Measurements from ENCODE around the gene FMO5.

FMO5 gene

DNA sequence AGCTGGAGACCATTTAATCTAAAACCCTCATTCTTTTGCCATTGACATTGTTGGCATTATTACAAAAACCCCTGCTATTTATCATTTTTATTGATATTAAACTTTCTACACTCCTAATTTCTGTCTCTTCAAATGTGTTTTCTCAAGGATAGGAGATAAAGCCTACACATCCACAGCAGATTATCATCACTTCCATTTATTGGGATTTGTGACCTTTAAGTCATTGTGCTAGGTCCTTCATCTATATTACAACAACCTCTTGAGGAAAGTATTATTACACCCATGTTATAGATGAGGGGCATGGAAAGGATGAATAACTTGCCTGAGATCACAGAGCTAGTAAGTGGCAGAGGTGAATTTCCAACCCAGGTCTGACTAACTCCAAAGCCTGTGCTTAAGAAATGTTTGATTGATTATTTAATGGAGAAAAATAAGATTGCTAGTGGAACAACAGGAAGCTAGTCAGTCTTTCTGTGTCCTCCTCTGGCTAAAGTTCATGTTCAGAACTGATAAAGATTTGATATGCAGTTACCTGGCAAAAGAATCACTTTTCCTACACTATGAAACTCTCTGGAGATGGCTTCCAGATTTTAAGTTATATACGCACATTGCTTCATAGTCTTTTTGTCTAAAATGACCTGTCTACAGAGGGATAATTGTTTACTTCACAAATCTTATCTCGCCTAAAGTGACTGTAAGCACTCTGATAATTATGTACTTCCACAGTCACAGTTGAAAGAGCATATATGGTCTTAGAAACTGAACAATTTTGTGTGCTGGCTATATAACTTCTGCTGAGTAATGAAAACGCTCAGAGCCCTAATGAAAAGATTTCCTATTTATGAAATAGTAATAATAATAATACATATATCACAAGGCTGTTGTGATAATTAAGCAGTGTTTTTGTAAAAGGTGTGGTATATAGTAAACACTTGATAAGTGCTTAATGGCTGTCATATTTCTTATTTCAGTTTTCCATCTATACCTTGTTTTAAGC lies 15.0 kb downstream of the FMO5 start:
- no peak overlapping the region for H3K27ac ChIP-seq (replicated peaks)
- H3K27me3 ChIP-seq (ENCODE audit: insufficient read depth, poor library complexity, severe bottlenecking): no peaks in the 10 kb centered on the region
- TF ChIP-seq, protein P1, sequence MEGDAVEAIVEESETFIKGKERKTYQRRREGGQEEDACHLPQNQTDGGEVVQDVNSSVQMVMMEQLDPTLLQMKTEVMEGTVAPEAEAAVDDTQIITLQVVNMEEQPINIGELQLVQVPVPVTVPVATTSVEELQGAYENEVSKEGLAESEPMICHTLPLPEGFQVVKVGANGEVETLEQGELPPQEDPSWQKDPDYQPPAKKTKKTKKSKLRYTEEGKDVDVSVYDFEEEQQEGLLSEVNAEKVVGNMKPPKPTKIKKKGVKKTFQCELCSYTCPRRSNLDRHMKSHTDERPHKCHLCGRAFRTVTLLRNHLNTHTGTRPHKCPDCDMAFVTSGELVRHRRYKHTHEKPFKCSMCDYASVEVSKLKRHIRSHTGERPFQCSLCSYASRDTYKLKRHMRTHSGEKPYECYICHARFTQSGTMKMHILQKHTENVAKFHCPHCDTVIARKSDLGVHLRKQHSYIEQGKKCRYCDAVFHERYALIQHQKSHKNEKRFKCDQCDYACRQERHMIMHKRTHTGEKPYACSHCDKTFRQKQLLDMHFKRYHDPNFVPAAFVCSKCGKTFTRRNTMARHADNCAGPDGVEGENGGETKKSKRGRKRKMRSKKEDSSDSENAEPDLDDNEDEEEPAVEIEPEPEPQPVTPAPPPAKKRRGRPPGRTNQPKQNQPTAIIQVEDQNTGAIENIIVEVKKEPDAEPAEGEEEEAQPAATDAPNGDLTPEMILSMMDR (IDR thresholded peaks at IDR 0.05; ENCODE audit: insufficient read depth, low read length): no peak
- no peak for TF ChIP-seq GABPA (IDR thresholded peaks at IDR 0.05; ENCODE audit: low read depth)
- no peak for TF ChIP-seq SPI1 (IDR thresholded peaks at IDR 0.05; ENCODE audit: borderline replicate concordance, low read depth)
- TF ChIP-seq POLR2AphosphoS5 (IDR thresholded peaks at IDR 0.05; ENCODE audit: low read depth): no peak
- no peak overlapping the region for H3K4me3 ChIP-seq (replicated peaks; ENCODE audit: insufficient read depth, low read length)
- DNase-seq (ENCODE audit: low read depth in 1 of 2, low spot score in 1 of 2): no peak

DNA sequence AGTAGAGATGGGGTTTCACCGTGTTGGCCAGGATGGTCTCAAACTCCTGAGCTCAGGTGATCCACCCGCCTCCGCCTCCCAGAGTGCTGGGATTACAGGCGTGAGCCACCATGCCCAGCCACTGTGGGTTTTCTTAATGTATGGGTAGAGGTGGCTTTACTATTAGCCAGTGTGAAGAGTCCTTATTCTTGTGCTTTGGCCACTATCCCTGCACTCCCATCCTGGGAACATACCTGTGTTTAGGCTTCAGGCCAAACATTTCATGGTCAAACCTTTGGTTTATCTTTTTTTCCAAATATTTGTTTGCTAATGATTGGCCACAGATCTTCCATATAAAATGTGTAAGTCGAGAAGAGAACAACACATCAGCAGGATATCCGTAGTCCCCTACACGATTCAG lies 16.5 kb downstream of the FMO5 start:
- H3K27me3 ChIP-seq (ENCODE audit: insufficient read depth, poor library complexity, severe bottlenecking): no peaks in the 10 kb centered on the region
- no peak overlapping the region for H3K27ac ChIP-seq (replicated peaks)

DNA sequence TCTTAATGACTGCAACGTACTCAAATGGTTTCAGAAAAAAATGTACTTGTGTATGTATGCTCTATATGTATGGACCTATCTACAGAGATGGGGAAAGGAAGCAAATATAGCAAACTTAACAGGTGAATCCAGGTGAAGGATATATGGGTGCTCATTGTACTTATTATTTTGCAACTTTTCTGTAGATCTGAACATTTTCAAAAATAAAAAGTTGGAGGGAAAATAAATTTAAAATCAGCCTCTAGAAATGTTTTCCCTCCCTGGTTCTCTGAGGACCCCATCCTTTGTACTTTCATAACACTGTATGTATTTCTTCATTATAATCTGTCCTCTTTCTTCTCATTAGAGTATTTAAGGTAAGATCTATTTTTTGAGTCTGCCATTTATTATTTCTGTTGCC lies 17.9 kb downstream of the FMO5 start:
- no peak overlapping the region for H3K27ac ChIP-seq (replicated peaks)
- H3K4me3 ChIP-seq (replicated peaks; ENCODE audit: insufficient read depth, low read length): no peak overlapping the region
- no peaks in the 10 kb centered on the region for H3K27me3 ChIP-seq (ENCODE audit: insufficient read depth, poor library complexity, severe bottlenecking)
- DNase-seq (ENCODE audit: low read depth in 1 of 2, low spot score in 1 of 2): no peak
- TF ChIP-seq, protein P2, sequence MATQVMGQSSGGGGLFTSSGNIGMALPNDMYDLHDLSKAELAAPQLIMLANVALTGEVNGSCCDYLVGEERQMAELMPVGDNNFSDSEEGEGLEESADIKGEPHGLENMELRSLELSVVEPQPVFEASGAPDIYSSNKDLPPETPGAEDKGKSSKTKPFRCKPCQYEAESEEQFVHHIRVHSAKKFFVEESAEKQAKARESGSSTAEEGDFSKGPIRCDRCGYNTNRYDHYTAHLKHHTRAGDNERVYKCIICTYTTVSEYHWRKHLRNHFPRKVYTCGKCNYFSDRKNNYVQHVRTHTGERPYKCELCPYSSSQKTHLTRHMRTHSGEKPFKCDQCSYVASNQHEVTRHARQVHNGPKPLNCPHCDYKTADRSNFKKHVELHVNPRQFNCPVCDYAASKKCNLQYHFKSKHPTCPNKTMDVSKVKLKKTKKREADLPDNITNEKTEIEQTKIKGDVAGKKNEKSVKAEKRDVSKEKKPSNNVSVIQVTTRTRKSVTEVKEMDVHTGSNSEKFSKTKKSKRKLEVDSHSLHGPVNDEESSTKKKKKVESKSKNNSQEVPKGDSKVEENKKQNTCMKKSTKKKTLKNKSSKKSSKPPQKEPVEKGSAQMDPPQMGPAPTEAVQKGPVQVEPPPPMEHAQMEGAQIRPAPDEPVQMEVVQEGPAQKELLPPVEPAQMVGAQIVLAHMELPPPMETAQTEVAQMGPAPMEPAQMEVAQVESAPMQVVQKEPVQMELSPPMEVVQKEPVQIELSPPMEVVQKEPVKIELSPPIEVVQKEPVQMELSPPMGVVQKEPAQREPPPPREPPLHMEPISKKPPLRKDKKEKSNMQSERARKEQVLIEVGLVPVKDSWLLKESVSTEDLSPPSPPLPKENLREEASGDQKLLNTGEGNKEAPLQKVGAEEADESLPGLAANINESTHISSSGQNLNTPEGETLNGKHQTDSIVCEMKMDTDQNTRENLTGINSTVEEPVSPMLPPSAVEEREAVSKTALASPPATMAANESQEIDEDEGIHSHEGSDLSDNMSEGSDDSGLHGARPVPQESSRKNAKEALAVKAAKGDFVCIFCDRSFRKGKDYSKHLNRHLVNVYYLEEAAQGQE (IDR thresholded peaks at IDR 0.05; ENCODE audit: insufficient replicate concordance, low read depth): no peak
- TF ChIP-seq, protein P1 (IDR thresholded peaks at IDR 0.05; ENCODE audit: insufficient read depth, low read length): no peak
- TF ChIP-seq POLR2AphosphoS5 (IDR thresholded peaks at IDR 0.05; ENCODE audit: low read depth): no peak

More for the DNA sequence above, 16.5 kb downstream of the FMO5 start:
- no peak for TF ChIP-seq GABPA (IDR thresholded peaks at IDR 0.05; ENCODE audit: low read depth)
- TF ChIP-seq, protein P2 (IDR thresholded peaks at IDR 0.05; ENCODE audit: insufficient replicate concordance, low read depth): no peak
- TF ChIP-seq, protein P1 (IDR thresholded peaks at IDR 0.05; ENCODE audit: insufficient read depth, low read length): no peak
- TF ChIP-seq POLR2AphosphoS5 (IDR thresholded peaks at IDR 0.05; ENCODE audit: low read depth): no peak
- no peak for TF ChIP-seq SPI1 (IDR thresholded peaks at IDR 0.05; ENCODE audit: borderline replicate concordance, low read depth)
- no peak overlapping the region for H3K4me3 ChIP-seq (replicated peaks; ENCODE audit: insufficient read depth, low read length)
- DNase-seq (ENCODE audit: low read depth in 1 of 2, low spot score in 1 of 2): no peak
